Fibroblast of upper back skin (primary cell): ENCODE measurements around the gene BACE2.

Experiments
- DNase-seq: peaks from one replicate; pipeline ENCODE4 v3.0.0-alpha.2; 2013

Gene BACE2

GRCh38 chr21:41167348-41168342 lies at the start of gene BACE2:
Gene BACE2, plus strand, starts transcription at chr21:41168160. Its CDS starts 104 bp downstream, at chr21:41168264.
- DNase-seq: peak; percentile 75

GRCh38 chr21:41119901-41120300 lies 48.1 kb upstream of the BACE2 start:
- DNase-seq: no peak

GRCh38 chr21:41120997-41121396 lies 47.0 kb upstream of the BACE2 start:
- no peak for DNase-seq

GRCh38 chr21:41121785-41122415 lies 46.1 kb upstream of the BACE2 start:
- DNase-seq: peak; percentile 81

- DNase-seq: no peak
These were observed 43.2 kb upstream of the BACE2 start for GRCh38 chr21:41124641-41125201.

GRCh38 chr21:41128981-41129380 lies 39.0 kb upstream of the BACE2 start:
- DNase-seq: no peak

GRCh38 chr21:41130883-41131282 lies 37.1 kb upstream of the BACE2 start:
- no peak for DNase-seq

GRCh38 chr21:41133874-41134522 lies 34.0 kb upstream of the BACE2 start:
- peak; percentile 44 for DNase-seq

- no peak for DNase-seq
These were observed 32.2 kb upstream of the BACE2 start for GRCh38 chr21:41135746-41136145.

GRCh38 chr21:41136286-41136685 lies 31.7 kb upstream of the BACE2 start:
- no peak for DNase-seq

GRCh38 chr21:41137401-41137800 lies 30.6 kb upstream of the BACE2 start:
- no peak for DNase-seq

- DNase-seq: no peak
These were observed 30.1 kb upstream of the BACE2 start for GRCh38 chr21:41137889-41138288.

- DNase-seq: no peak
These were observed 29.2 kb upstream of the BACE2 start for GRCh38 chr21:41138711-41139110.

- DNase-seq: no peak
These were observed 28.7 kb upstream of the BACE2 start for GRCh38 chr21:41139275-41139674.

- DNase-seq: no peak
These were observed 28.0 kb upstream of the BACE2 start for GRCh38 chr21:41139951-41140350.

- DNase-seq: peak; percentile 93
These were observed 26.9 kb upstream of the BACE2 start for GRCh38 chr21:41141031-41141457.

GRCh38 chr21:41142051-41142795 lies 25.7 kb upstream of the BACE2 start:
- DNase-seq: peak; percentile 94

GRCh38 chr21:41143596-41144325 lies 24.2 kb upstream of the BACE2 start:
- no peak for DNase-seq

GRCh38 chr21:41147096-41147978 lies 20.6 kb upstream of the BACE2 start:
- no peak for DNase-seq

- DNase-seq: no peak
These were observed 20.0 kb upstream of the BACE2 start for GRCh38 chr21:41147979-41148355.

GRCh38 chr21:41148798-41149197 lies 19.2 kb upstream of the BACE2 start:
- no peak for DNase-seq
